Kidney (tissue), 14 donors: Measurements from ENCODE around the gene SORCS2. TPM values are rescaled to one million over a fixed set of nuclear protein-coding genes. Genes with fewer than 3 reads are reported as not detected.
A peak's percentile ranks its signal among the peaks of the same experiment; 100 is the strongest.

Experiments
- DNase-seq, 5 donors: peaks; one replicate each; pipeline ENCODE4 v3.0.0-alpha.2; 2013 to 2020
- FAIRE-seq: peaks from 2 replicates; lab custom pipeline; 2012; peaks lifted over from hg19 to GRCh38; lab: Jason Lieb, UNC
- H3K27ac ChIP-seq, 2 donors: one replicate each; pipeline ENCODE4 v1.7.0; 2013; ENCODE audit warnings: low read depth in 2 of 2, low read length in 2 of 2, inconsistent platforms in 1 of 2
- H3K27me3 ChIP-seq: one replicate; pipeline ENCODE4 v1.7.1; 2013; ENCODE audit warnings: low read length, inconsistent platforms; ENCODE audit not compliant: control insufficient read depth, insufficient read depth
- H3K36me3 ChIP-seq, 3 donors: one replicate each; pipeline versions ENCODE4 v1.7.0 to v1.7.1; 2013; ENCODE audit warnings: low read length in 3 of 3, control low read depth in 1 of 3, inconsistent platforms in 1 of 3; ENCODE audit not compliant: insufficient read depth in 3 of 3, control insufficient read depth in 2 of 3
- H3K4me1 ChIP-seq, 3 donors: one replicate each; pipeline versions ENCODE4 v1.7.0 to v1.7.1; 2013; ENCODE audit warnings: low read length in 3 of 3, inconsistent platforms in 1 of 3, low read depth in 1 of 3; ENCODE audit not compliant: control insufficient read depth in 2 of 3, insufficient read depth in 2 of 3
- H3K4me3 ChIP-seq, 3 donors: one replicate each; pipeline versions ENCODE4 v1.7.0 to v1.8.1; 2013; ENCODE audit warnings: low read length in 3 of 3, control low read depth in 1 of 3, inconsistent platforms in 1 of 3
- H3K9ac ChIP-seq, 3 donors: one replicate each; pipeline versions ENCODE4 v1.7.0 to v1.7.1; 2013; ENCODE audit warnings: low read length in 3 of 3, control low read depth in 1 of 3, inconsistent platforms in 1 of 3
- H3K9me3 ChIP-seq, 3 donors: one replicate each; pipeline versions ENCODE4 v1.7.0 to v1.7.1; 2013; ENCODE audit warnings: low read length in 3 of 3, control low read depth in 1 of 3, inconsistent platforms in 1 of 3; ENCODE audit not compliant: control insufficient read depth in 2 of 3, insufficient read depth in 1 of 3
- CTCF ChIP-seq: IDR thresholded peaks from 3 replicates; pipeline ENCODE4 v1.5.1; 2012; ENCODE audit warnings: mild to moderate bottlenecking, moderate library complexity, borderline replicate concordance; ENCODE audit not compliant: insufficient read depth; ENCODE audit errors: extremely low read depth
- intact Hi-C: fragments of 100-400 bp; cut with DNase I; formaldehyde crosslinking; loops from one replicate; pipeline ENCODE4 v1.11.1; 2022
- polyA plus RNA-seq: library from polyadenylated mRNA; stranded (reverse); fragments of 350-450 nt; fragmentation: Illumina TruSeq; extraction: RNeasy Lipid Tissue Mini Kit (QIAGEN cat#74804); gene quantifications from one replicate; pipeline ENCODE4 v1.2.3, GENCODE V29; 2014; ENCODE audit warnings: low read depth, low replicate concordance; ENCODE audit not compliant: insufficient read depth
- total RNA-seq: library from RNA; stranded (reverse); fragmentation: NEBNext Ultra II Directional; extraction: Animal tissue kit (Norgen Biotek cat#: 25700); gene quantifications from one replicate; pipeline ENCODE4 v1.2.1, GENCODE V29; 2021
- donor health status: control.
- donor health status: control.
- donor health status: control.
- donor health status: control.
- donor health status: control.
- donor health status: DM: yes; HTN: yes; CAD: no.
- donor health status: Normal renal cell carcinoma (clear cell type).

SORCS2 gene
- total and polyA plus RNA-seq, 2 donors from 2014 or later: 6.1 to 9.1 TPM

GRCh38 chr4:7155590-7156071, 36.7 kb upstream of the SORCS2 start:
- Histone ChIP-seq H3K27me3 (no peaks in the 10 kb centered on the region), H3K9me3 (no peaks in the 10 kb centered on the region), H3K4me1 (peaks cover 0 to 5% (median 0%) of the 10 kb centered on the region in 3 donors), H3K9ac (no peak overlapping the region), H3K27ac (no peak overlapping the region), H3K4me3 (no peak overlapping the region), H3K36me3 (no peaks in the 10 kb centered on the region)
- DNase-seq (peak in 3 of 5 donors; percentile 46 to 78 (median 51)), FAIRE-seq (no peak)
- intact Hi-C loops: no loop called here
- TF ChIP-seq CTCF: no peak

DNA sequence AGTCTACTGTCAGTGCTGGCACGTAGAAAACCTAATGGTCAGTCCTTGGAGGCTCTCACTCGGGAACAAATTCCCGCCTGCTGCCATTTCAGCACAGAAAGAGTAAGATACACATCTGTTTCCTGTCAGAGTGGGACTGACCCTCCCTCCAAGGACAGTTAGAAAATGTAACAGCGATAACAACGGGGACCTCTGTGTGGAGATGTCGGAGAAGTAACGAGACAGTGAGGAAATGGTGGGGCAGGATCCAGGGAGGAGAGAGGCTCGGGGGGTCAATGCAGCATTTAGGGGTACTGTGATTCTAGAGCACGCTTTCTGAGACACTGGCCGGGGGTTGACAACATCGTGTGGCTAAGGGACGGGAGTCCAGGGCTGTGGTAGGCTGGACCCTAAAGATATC, 36.0 kb upstream of the SORCS2 start:
- Histone ChIP-seq H3K27me3 (no peaks in the 10 kb centered on the region), H3K27ac (no peak overlapping the region), H3K4me3 (no peak overlapping the region), H3K4me1 (peaks cover 0 to 5% (median 0%) of the 10 kb centered on the region in 3 donors), H3K36me3 (no peaks in the 10 kb centered on the region), H3K9ac (no peak overlapping the region), H3K9me3 (no peaks in the 10 kb centered on the region)
- TF ChIP-seq CTCF: no peak
- DNase-seq (peak in 1 of 5 donors; percentile 35), FAIRE-seq (no peak)
- intact Hi-C loops: no loop called here

DNA sequence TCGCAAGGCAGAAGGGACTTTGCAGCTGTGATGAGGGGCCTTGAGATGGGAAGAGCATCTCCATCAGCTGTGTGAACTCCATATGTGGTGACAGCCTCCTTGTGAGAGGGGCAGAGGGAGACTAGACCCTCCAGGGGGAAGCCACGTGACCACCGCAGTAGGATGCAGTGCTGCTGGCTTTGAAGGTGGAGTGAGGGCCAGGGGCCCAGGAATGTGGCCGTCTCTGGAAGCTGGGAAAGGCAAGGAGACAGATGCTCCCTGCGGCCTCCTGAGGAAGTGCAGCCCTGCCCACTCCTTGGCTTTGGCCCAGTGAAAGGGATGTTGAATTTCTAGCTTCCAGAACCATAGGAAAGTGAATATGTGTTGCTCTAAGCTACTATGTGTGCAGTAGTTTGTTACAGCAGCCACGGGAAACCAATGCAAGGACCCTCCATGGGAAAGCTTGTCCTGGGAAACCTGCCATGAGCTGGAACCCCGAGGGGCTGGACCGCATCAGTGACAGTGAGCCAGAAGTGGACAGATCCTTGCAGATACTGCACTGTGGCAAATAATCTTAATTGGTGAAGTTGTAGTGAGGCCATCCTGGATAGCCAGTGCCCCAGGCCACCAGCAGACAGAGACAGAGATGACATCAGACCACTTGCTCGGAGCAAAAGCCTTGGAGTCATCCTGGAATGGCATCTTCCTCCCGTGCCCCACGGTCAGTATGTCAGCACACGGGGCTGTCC, 35.4 kb upstream of the SORCS2 start:
- TF ChIP-seq CTCF: peak; percentile 49
- peaks cover 0 to 5% (median 0%) of the 10 kb centered on the region in 3 donors for H3K4me1 ChIP-seq
- intact Hi-C loops: no loop called here
- no peaks in the 10 kb centered on the region for H3K27me3 ChIP-seq
- no peak overlapping the region for H3K9ac ChIP-seq
- FAIRE-seq: no peak
- no peaks in the 10 kb centered on the region for H3K9me3 ChIP-seq
- H3K27ac ChIP-seq: no peak overlapping the region
- H3K4me3 ChIP-seq: no peak overlapping the region
- no peaks in the 10 kb centered on the region for H3K36me3 ChIP-seq
- peak in 4 of 5 donors; percentile 57 to 79 (median 63) for DNase-seq
